ENCODE data around the gene CTNNA2.

CTNNA2 gene

GRCh38 chr2:80579756-80580155, 1066.9 kb downstream of the CTNNA2 start:
- TF ChIP-seq CTCF (conservative IDR thresholded peaks at IDR 0.05; ENCODE audit: control insufficient read depth, insufficient read depth, low read depth, low read length): no peak
- H3K4me3 ChIP-seq (ENCODE audit: control insufficient read depth, low read depth, low read length): no peak overlapping the region
- DNase-seq (ENCODE audit: low read depth): no peak

GRCh38 chr2:80591233-80591632, 1078.4 kb downstream of the CTNNA2 start:
- no peak for DNase-seq (ENCODE audit: low read depth)
- H3K4me3 ChIP-seq (ENCODE audit: control insufficient read depth, low read depth, low read length): no peak overlapping the region
- TF ChIP-seq CTCF (conservative IDR thresholded peaks at IDR 0.05; ENCODE audit: control insufficient read depth, insufficient read depth, low read depth, low read length): no peak

- H3K4me3 ChIP-seq (ENCODE audit: control insufficient read depth, low read depth, low read length): no peak overlapping the region
- DNase-seq (ENCODE audit: low read depth): no peak
- no peak for TF ChIP-seq CTCF (conservative IDR thresholded peaks at IDR 0.05; ENCODE audit: control insufficient read depth, insufficient read depth, low read depth, low read length)
These were observed 1079.3 kb downstream of the CTNNA2 start for GRCh38 chr2:80592106-80592505.

GRCh38 chr2:80610108-80610507, 1097.3 kb downstream of the CTNNA2 start:
- DNase-seq (ENCODE audit: low read depth): no peak
- no peak overlapping the region for H3K4me3 ChIP-seq (ENCODE audit: control insufficient read depth, low read depth, low read length)
- no peak for TF ChIP-seq CTCF (conservative IDR thresholded peaks at IDR 0.05; ENCODE audit: control insufficient read depth, insufficient read depth, low read depth, low read length)

GRCh38 chr2:80621656-80622055, 1108.8 kb downstream of the CTNNA2 start:
- no peak for DNase-seq (ENCODE audit: low read depth)
- TF ChIP-seq CTCF (conservative IDR thresholded peaks at IDR 0.05; ENCODE audit: control insufficient read depth, insufficient read depth, low read depth, low read length): no peak
- H3K4me3 ChIP-seq (ENCODE audit: control insufficient read depth, low read depth, low read length): no peak overlapping the region

- DNase-seq (ENCODE audit: low read depth): no peak
- TF ChIP-seq CTCF (conservative IDR thresholded peaks at IDR 0.05; ENCODE audit: control insufficient read depth, insufficient read depth, low read depth, low read length): no peak
These were observed 1111.2 kb downstream of the CTNNA2 start for GRCh38 chr2:80624062-80624461.

GRCh38 chr2:80634590-80634989, 1121.7 kb downstream of the CTNNA2 start:
- H3K4me3 ChIP-seq (ENCODE audit: control insufficient read depth, low read depth, low read length): no peak overlapping the region
- DNase-seq (ENCODE audit: low read depth): no peak
- TF ChIP-seq CTCF (conservative IDR thresholded peaks at IDR 0.05; ENCODE audit: control insufficient read depth, insufficient read depth, low read depth, low read length): no peak

More at GRCh38 chr2:80624062-80624461, 1111.2 kb downstream of the CTNNA2 start:
- H3K4me3 ChIP-seq (ENCODE audit: control insufficient read depth, low read depth, low read length): no peak overlapping the region

Measured in fibroblast of mammary gland (primary cell).